HUES6 (cell line): ENCODE measurements around the gene VCAM1.

Source experiments
- H3K27ac ChIP-seq: 2 replicates; pipeline ENCODE4 v1.7.0; 2013; ENCODE audit warnings: low read depth, mild to moderate bottlenecking, low read length, inconsistent platforms
- H3K27me3 ChIP-seq: 2 replicates; pipeline ENCODE4 v1.6.1; 2013; ENCODE audit warnings: low read length; ENCODE audit not compliant: control insufficient read depth, insufficient read depth
- H3K36me3 ChIP-seq: 2 replicates; pipeline ENCODE4 v1.6.1; 2013; ENCODE audit warnings: low read length; ENCODE audit not compliant: control insufficient read depth, insufficient read depth
- H3K4me1 ChIP-seq: 2 replicates; pipeline ENCODE4 v1.6.1; 2013; ENCODE audit warnings: low read length; ENCODE audit not compliant: control insufficient read depth, insufficient read depth
- H3K4me3 ChIP-seq: 2 replicates; pipeline ENCODE4 v1.5.1; 2013; ENCODE audit warnings: low read depth, low read length
- H3K9ac ChIP-seq: one replicate; pipeline ENCODE4 v1.6.1; 2013; ENCODE audit warnings: mild to moderate bottlenecking, low read length
- H3K9me3 ChIP-seq: 2 replicates; pipeline ENCODE4 v1.6.1; 2013; ENCODE audit warnings: low read depth, low read length; ENCODE audit not compliant: control insufficient read depth, insufficient read depth

The VCAM1 gene

GRCh38 chr1:100722221-100722620 is 2.7 kb downstream of the VCAM1 start:
- Histone ChIP-seq H3K27me3 (no peaks in the 10 kb centered on the region), H3K4me1 (no peaks in the 10 kb centered on the region; the same call in 1 of the 2 replicates), H3K36me3 (no peaks in the 10 kb centered on the region), H3K9ac (no peak overlapping the region), H3K27ac (no peak overlapping the region), H3K9me3 (no peaks in the 10 kb centered on the region), H3K4me3 (no peak overlapping the region)

- H3K36me3 ChIP-seq: no peaks in the 10 kb centered on the region
- H3K4me1 ChIP-seq: no peaks in the 10 kb centered on the region; the same call in 1 of the 2 replicates
- H3K9ac ChIP-seq: no peak overlapping the region
- no peak overlapping the region for H3K4me3 ChIP-seq
- no peak overlapping the region for H3K27ac ChIP-seq
- H3K9me3 ChIP-seq: no peaks in the 10 kb centered on the region
- no peaks in the 10 kb centered on the region for H3K27me3 ChIP-seq
Measured at GRCh38 chr1:100724281-100724680, 4.7 kb downstream of the VCAM1 start.

GRCh38 chr1:100730130-100730529 is 10.6 kb downstream of the VCAM1 start:
- Histone ChIP-seq H3K36me3 (no peaks in the 10 kb centered on the region), H3K9ac (no peak overlapping the region), H3K4me1 (no peaks in the 10 kb centered on the region), H3K27ac (no peak overlapping the region), H3K27me3 (no peaks in the 10 kb centered on the region), H3K4me3 (no peak overlapping the region), H3K9me3 (no peaks in the 10 kb centered on the region)

GRCh38 chr1:100731309-100731708 is 11.8 kb downstream of the VCAM1 start:
- H3K27ac ChIP-seq: no peak overlapping the region
- no peaks in the 10 kb centered on the region for H3K36me3 ChIP-seq
- no peak overlapping the region for H3K4me3 ChIP-seq
- H3K4me1 ChIP-seq: no peaks in the 10 kb centered on the region
- H3K27me3 ChIP-seq: no peaks in the 10 kb centered on the region
- no peaks in the 10 kb centered on the region for H3K9me3 ChIP-seq
- H3K9ac ChIP-seq: no peak overlapping the region

GRCh38 chr1:100731758-100732157 is 12.2 kb downstream of the VCAM1 start:
- Histone ChIP-seq H3K27me3 (no peaks in the 10 kb centered on the region), H3K36me3 (no peaks in the 10 kb centered on the region), H3K9me3 (no peaks in the 10 kb centered on the region), H3K27ac (no peak overlapping the region), H3K9ac (no peak overlapping the region), H3K4me1 (no peaks in the 10 kb centered on the region), H3K4me3 (no peak overlapping the region)

- H3K9me3 ChIP-seq: no peaks in the 10 kb centered on the region
- H3K9ac ChIP-seq: no peak overlapping the region
- no peaks in the 10 kb centered on the region for H3K36me3 ChIP-seq
- H3K27ac ChIP-seq: no peak overlapping the region
- H3K4me3 ChIP-seq: no peak overlapping the region
- H3K4me1 ChIP-seq: no peaks in the 10 kb centered on the region
- H3K27me3 ChIP-seq: no peaks in the 10 kb centered on the region
Measured at GRCh38 chr1:100734676-100735075, 15.1 kb downstream of the VCAM1 start.

GRCh38 chr1:100735244-100735643 is 15.7 kb downstream of the VCAM1 start:
- no peak overlapping the region for H3K27ac ChIP-seq
- H3K4me3 ChIP-seq: no peak overlapping the region
- H3K9me3 ChIP-seq: no peaks in the 10 kb centered on the region
- no peaks in the 10 kb centered on the region for H3K4me1 ChIP-seq
- H3K36me3 ChIP-seq: no peaks in the 10 kb centered on the region
- no peak overlapping the region for H3K9ac ChIP-seq
- no peaks in the 10 kb centered on the region for H3K27me3 ChIP-seq

- Histone ChIP-seq H3K4me1 (no peaks in the 10 kb centered on the region), H3K9me3 (no peaks in the 10 kb centered on the region), H3K4me3 (no peak overlapping the region), H3K27me3 (no peaks in the 10 kb centered on the region), H3K9ac (no peak overlapping the region), H3K36me3 (no peaks in the 10 kb centered on the region), H3K27ac (no peak overlapping the region)
Measured at GRCh38 chr1:100736324-100736723, 16.8 kb downstream of the VCAM1 start.

- Histone ChIP-seq H3K27me3 (no peaks in the 10 kb centered on the region), H3K9me3 (no peaks in the 10 kb centered on the region), H3K27ac (no peak overlapping the region), H3K4me3 (no peak overlapping the region), H3K36me3 (no peaks in the 10 kb centered on the region), H3K9ac (no peak overlapping the region), H3K4me1 (no peaks in the 10 kb centered on the region)
Measured at GRCh38 chr1:100736746-100737145, 17.2 kb downstream of the VCAM1 start.

GRCh38 chr1:100746542-100746932 is 27.0 kb downstream of the VCAM1 start:
- Histone ChIP-seq H3K27ac (no peak overlapping the region), H3K9me3 (no peaks in the 10 kb centered on the region), H3K36me3 (no peaks in the 10 kb centered on the region), H3K4me1 (no peaks in the 10 kb centered on the region), H3K27me3 (no peaks in the 10 kb centered on the region), H3K9ac (no peak overlapping the region), H3K4me3 (no peak overlapping the region)

GRCh38 chr1:100747771-100748170 is 28.2 kb downstream of the VCAM1 start:
- Histone ChIP-seq H3K27ac (no peak overlapping the region), H3K4me1 (no peaks in the 10 kb centered on the region), H3K9me3 (no peaks in the 10 kb centered on the region), H3K36me3 (no peaks in the 10 kb centered on the region), H3K9ac (no peak overlapping the region), H3K27me3 (no peaks in the 10 kb centered on the region), H3K4me3 (no peak overlapping the region)
